ENCODE measurements around the gene GRIK2. TPM values are rescaled to one million over a fixed set of nuclear protein-coding genes. Genes with fewer than 3 reads are reported as not detected.

GRIK2 gene
- total RNA-seq, 1 donor from 2014 or later = 0.11 TPM

DNA sequence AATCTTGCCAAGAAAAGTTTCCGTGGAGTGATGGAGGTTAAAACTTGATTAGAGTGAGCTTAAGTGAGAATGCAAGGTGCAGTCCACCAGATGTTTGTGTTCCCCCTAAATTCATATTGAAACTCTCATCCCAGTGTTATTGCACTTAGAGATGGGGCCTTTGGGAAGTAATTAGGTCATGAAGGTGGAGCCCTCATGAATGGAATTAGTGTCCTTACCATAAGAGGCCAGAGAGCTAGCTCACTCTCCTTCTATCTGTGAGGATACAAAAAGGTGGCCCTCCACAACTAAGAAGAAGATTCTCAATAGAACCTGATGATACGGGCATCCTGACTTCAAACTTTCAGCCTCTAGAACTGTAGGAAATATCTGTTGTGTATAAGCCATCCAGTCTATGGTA is 258.6 kb downstream of the GRIK2 start:
- CTCF ChIA-PET = no interaction called here

DNA sequence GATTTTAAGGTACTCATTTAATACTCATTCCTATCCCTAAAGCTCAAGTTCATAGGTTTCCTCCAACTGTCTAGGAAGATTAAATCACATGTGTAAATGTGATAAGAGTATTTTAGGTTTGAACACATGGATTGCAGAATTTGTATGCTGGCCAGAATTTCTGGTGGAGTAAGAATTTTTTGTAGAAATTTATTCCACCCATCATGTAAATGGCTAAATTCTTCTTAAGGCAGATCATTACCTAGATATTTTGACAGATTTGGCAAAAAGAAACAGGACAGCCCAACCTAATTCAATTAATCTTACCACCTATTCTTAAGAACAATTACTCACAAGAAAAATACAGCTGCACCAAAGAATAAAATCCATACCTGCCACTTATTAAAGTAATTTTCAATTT is 261.6 kb downstream of the GRIK2 start:
- Mint-ChIP-seq H3K4me3 (no peak overlapping the region), H3K36me3 (ENCODE audit: low read depth) (no peaks in the 10 kb centered on the region), H3K9me3 (no peaks in the 10 kb centered on the region), H3K27ac (no peak overlapping the region), H3K27me3 (no peaks in the 10 kb centered on the region), H3K4me1 (no peaks in the 10 kb centered on the region)
- ChIA-PET CTCF (no interaction called here), POLR2A (no interaction called here)
- TF ChIP-seq, protein P1, sequence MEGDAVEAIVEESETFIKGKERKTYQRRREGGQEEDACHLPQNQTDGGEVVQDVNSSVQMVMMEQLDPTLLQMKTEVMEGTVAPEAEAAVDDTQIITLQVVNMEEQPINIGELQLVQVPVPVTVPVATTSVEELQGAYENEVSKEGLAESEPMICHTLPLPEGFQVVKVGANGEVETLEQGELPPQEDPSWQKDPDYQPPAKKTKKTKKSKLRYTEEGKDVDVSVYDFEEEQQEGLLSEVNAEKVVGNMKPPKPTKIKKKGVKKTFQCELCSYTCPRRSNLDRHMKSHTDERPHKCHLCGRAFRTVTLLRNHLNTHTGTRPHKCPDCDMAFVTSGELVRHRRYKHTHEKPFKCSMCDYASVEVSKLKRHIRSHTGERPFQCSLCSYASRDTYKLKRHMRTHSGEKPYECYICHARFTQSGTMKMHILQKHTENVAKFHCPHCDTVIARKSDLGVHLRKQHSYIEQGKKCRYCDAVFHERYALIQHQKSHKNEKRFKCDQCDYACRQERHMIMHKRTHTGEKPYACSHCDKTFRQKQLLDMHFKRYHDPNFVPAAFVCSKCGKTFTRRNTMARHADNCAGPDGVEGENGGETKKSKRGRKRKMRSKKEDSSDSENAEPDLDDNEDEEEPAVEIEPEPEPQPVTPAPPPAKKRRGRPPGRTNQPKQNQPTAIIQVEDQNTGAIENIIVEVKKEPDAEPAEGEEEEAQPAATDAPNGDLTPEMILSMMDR (IDR thresholded peaks at IDR 0.05) = no peak
- DNase-seq (no peak), ATAC-seq (ENCODE audit: low read depth) (no peak)
- intact Hi-C loops (cut with micrococcal nuclease) = no loop called here

More for the DNA sequence above, 258.6 kb downstream of the GRIK2 start:
- intact Hi-C loops (cut with micrococcal nuclease) = no loop called here
- no peaks in the 10 kb centered on the region for H3K27me3 Mint-ChIP-seq
- no peak for DNase-seq
- H3K9me3 Mint-ChIP-seq = no peaks in the 10 kb centered on the region
- no peak for ATAC-seq (ENCODE audit: low read depth)
- no peak overlapping the region for H3K4me3 Mint-ChIP-seq
- TF ChIP-seq, protein P1 (IDR thresholded peaks at IDR 0.05) = no peak
- H3K36me3 Mint-ChIP-seq (ENCODE audit: low read depth) = no peaks in the 10 kb centered on the region
- POLR2A ChIA-PET = no interaction called here
- no peaks in the 10 kb centered on the region for H3K4me1 Mint-ChIP-seq
- H3K27ac Mint-ChIP-seq = no peak overlapping the region

DNA sequence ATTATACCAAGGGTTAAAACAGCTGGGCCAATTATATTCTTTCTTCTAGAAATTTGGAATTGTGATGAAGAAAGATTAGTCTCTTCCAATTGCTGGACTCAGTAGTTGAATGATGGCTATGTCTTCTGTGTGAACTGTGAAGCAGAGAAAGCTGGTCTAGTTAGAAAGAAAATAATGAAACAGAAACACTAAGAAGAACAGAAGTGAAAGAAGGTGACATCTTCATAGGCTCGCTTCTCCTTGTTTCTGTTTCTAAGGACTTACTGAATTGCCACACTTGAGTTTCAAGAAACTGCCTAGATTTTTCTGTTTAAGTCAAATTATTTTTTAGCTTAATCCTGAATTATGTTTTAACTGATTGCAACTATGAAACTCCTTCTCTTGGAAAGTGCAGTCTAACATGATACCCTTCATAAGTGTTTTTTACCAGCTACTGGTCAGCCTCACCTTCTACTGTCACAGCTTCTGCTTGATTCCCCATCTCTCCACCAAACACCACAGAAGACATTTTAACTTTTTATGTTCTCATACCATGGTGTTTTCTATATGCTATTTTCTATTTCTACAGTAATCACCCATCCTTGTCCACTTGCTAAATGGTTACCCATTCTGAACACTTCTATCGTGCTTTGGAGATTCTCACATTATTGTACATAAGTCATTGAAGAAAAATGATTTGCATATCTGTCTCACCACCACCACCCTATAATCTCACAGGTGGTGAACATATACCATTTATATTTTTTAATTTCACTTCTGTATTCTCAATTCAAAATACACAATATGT is 268.8 kb downstream of the GRIK2 start:
- DNase-seq = no peak
- POLR2A ChIA-PET = no interaction called here
- ATAC-seq (ENCODE audit: low read depth) = no peak
- CTCF ChIA-PET = interaction anchor here (0.5 kb wide), 1 partner anchor 1133 kb away, joined by 3 read pairs; no protein-coding TSS in a partner anchor
- no peaks in the 10 kb centered on the region for H3K27me3 Mint-ChIP-seq
- no peaks in the 10 kb centered on the region for H3K36me3 Mint-ChIP-seq (ENCODE audit: low read depth)
- TF ChIP-seq, protein P1 (IDR thresholded peaks at IDR 0.05) = no peak
- no peak overlapping the region for H3K27ac Mint-ChIP-seq
- intact Hi-C loops (cut with micrococcal nuclease) = no loop called here
- no peaks in the 10 kb centered on the region for H3K4me1 Mint-ChIP-seq
- H3K9me3 Mint-ChIP-seq = peaks cover 8% of the 10 kb centered on the region
- no peak overlapping the region for H3K4me3 Mint-ChIP-seq

DNA sequence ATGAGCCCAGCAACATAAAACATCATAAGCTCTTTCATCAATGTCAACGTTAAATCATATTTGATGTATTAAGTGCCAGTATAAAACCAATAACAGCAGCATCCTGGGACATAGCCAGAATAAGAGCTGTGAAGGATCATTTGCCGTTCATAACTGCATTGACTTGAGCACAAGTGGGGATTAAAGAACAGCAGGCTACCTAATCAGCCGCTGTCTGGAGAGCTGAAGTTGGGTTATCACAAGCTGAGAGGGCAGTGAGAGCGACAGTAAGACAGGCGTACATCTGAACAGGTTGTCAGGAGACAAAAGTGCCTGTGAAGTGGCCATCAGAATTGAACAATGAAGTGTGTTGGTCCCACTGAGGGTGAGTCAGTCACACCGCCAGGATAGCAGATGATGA is 269.6 kb downstream of the GRIK2 start:
- ATAC-seq (ENCODE audit: low read depth) (no peak), DNase-seq (no peak)
- intact Hi-C loops (cut with micrococcal nuclease) = no loop called here
- POLR2A ChIA-PET = no interaction called here
- CTCF ChIA-PET = interaction anchor here (0.5 kb wide), 1 partner anchor 1134 kb away, joined by 3 read pairs; no protein-coding TSS in a partner anchor
- TF ChIP-seq, protein P1 (IDR thresholded peaks at IDR 0.05) = no peak
- Mint-ChIP-seq H3K9me3 (peaks cover 8% of the 10 kb centered on the region), H3K4me1 (no peaks in the 10 kb centered on the region), H3K36me3 (ENCODE audit: low read depth) (no peaks in the 10 kb centered on the region), H3K27me3 (no peaks in the 10 kb centered on the region), H3K4me3 (no peak overlapping the region), H3K27ac (no peak overlapping the region)

DNA sequence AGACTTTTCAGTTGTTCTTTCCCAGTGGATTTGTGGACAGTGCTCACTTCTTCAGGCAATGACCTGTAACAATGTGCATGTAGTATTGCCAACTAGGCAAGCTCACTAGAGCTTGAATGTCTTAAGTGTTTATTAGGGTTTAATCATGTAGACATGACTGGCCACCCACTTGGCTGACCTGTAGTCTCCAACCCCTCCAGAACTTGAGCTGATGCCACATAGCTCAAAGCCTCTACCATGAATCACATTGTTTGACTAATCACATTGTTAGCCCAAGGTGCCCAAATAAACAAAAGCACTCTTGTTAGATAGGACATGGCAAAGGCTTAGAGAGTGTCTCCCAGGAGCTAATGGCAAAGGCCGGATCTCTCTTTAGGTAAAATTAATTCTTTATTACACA is 272.7 kb downstream of the GRIK2 start:
- POLR2A ChIA-PET = no interaction called here
- DNase-seq (no peak), ATAC-seq (ENCODE audit: low read depth) (no peak)
- Mint-ChIP-seq H3K27me3 (no peaks in the 10 kb centered on the region), H3K9me3 (peaks cover 8% of the 10 kb centered on the region), H3K36me3 (ENCODE audit: low read depth) (no peaks in the 10 kb centered on the region), H3K27ac (no peak overlapping the region), H3K4me1 (no peaks in the 10 kb centered on the region), H3K4me3 (no peak overlapping the region)
- CTCF ChIA-PET = no interaction called here
- intact Hi-C loops (cut with micrococcal nuclease) = no loop called here
- TF ChIP-seq, protein P1 (IDR thresholded peaks at IDR 0.05) = no peak
